ENCODE data around the gene MRPL23.
A peak's percentile ranks its signal among the peaks of the same experiment; 100 is the strongest.
"Not testable (repeated sequence)": the region's sequence is repeated elsewhere in the genome, so short reads cannot be mapped to it uniquely, and the experiment has no call there.

Gene MRPL23

GRCh38 chr11:1934335-1935155 lies 12.6 kb upstream of the MRPL23 start:
- Histone ChIP-seq H3K4me1 (ENCODE audit: control insufficient read depth in 5 of 5, insufficient read depth in 5 of 5, low read length in 5 of 5) (peaks cover 1 to 42% (median 37%) of the 10 kb centered on the region in 5 donors), H3K9me3 (ENCODE audit: control insufficient read depth in 5 of 5, low read length in 5 of 5) (no peaks in the 10 kb centered on the region), H3K4me3 (ENCODE audit: low read depth in 1 of 5, low read length in 5 of 5) (no peak overlapping the region), H3K36me3 (ENCODE audit: control insufficient read depth in 5 of 5, insufficient read depth in 5 of 5, low read length in 5 of 5) (peaks cover 0 to 3% (median 0%) of the 10 kb centered on the region in 5 donors), H3K27me3 (ENCODE audit: control insufficient read depth in 5 of 5, insufficient read depth in 4 of 5, low read length in 5 of 5) (peaks cover 0 to 16% (median 10%) of the 10 kb centered on the region in 5 donors), H3K27ac (ENCODE audit: low read depth, low read length) (no peak overlapping the region), H3K9ac (ENCODE audit: low read length in 5 of 5) (no peak overlapping the region)

GRCh38 chr11:1935156-1936071 lies 11.7 kb upstream of the MRPL23 start:
- H3K27ac ChIP-seq (ENCODE audit: low read depth, low read length), result no peak overlapping the region
- H3K27me3 ChIP-seq (ENCODE audit: control insufficient read depth in 5 of 5, insufficient read depth in 4 of 5, low read length in 5 of 5), result peaks cover 0 to 16% (median 10%) of the 10 kb centered on the region in 5 donors
- H3K9ac ChIP-seq (ENCODE audit: low read length in 5 of 5), result no peak overlapping the region
- no peak overlapping the region for H3K4me3 ChIP-seq (ENCODE audit: low read depth in 1 of 5, low read length in 5 of 5)
- peaks cover 9 to 34% (median 29%) of the 10 kb centered on the region in 5 donors for H3K4me1 ChIP-seq (ENCODE audit: control insufficient read depth in 5 of 5, insufficient read depth in 5 of 5, low read length in 5 of 5)
- peaks cover 0 to 3% (median 0%) of the 10 kb centered on the region in 5 donors for H3K36me3 ChIP-seq (ENCODE audit: control insufficient read depth in 5 of 5, insufficient read depth in 5 of 5, low read length in 5 of 5)
- H3K9me3 ChIP-seq (ENCODE audit: control insufficient read depth in 5 of 5, low read length in 5 of 5), result peaks cover 0 to 4% (median 0%) of the 10 kb centered on the region in 5 donors

DNA sequence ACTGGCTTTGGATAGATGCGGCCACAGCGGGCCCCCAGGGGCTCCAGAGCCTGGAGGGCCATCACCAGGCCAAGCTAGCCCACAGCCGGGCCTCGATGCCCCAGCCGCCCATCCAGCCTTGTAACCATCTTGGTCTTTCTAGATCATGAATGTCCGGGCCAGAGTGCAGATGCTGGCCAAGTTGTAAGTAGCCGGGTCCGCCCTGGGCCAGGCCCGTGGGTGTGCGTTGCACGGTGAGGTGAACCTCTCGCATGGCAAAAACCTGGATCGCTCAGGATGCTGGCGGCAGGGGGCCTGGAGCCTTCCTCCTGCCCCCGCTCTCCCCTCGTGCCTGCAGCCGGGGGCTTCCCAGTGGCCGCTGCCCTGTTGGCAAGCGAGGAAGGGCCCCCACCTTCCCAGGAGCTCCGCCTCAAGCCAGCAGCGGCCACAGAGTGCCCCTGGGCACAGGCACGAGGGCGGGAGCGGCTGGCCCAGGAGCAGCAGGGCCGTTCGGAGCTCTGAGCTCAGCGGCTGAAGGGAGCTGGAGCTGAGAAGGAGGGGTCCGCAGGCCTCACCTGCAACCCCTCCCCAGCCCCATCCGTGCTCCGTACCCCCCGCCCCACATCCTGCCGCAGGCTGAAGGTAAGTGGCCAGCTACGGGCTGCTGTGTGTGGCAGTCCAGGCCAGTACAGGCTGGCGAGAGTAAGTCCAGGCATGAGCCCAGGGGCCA lies 10.9 kb upstream of the MRPL23 start:
- Histone ChIP-seq H3K9me3 (ENCODE audit: control insufficient read depth in 5 of 5, low read length in 5 of 5) (peaks cover 0 to 4% (median 0%) of the 10 kb centered on the region in 5 donors), H3K36me3 (ENCODE audit: control insufficient read depth in 5 of 5, insufficient read depth in 5 of 5, low read length in 5 of 5) (peaks cover 0 to 3% (median 0%) of the 10 kb centered on the region in 5 donors), H3K27me3 (ENCODE audit: control insufficient read depth in 5 of 5, insufficient read depth in 4 of 5, low read length in 5 of 5) (peaks cover 0 to 16% (median 10%) of the 10 kb centered on the region in 5 donors), H3K9ac (ENCODE audit: low read length in 5 of 5) (no peak overlapping the region), H3K4me1 (ENCODE audit: control insufficient read depth in 5 of 5, insufficient read depth in 5 of 5, low read length in 5 of 5) (peaks cover 7 to 27% (median 23%) of the 10 kb centered on the region in 5 donors), H3K27ac (ENCODE audit: low read depth, low read length) (no peak overlapping the region), H3K4me3 (ENCODE audit: low read depth in 1 of 5, low read length in 5 of 5) (no peak overlapping the region)

DNA sequence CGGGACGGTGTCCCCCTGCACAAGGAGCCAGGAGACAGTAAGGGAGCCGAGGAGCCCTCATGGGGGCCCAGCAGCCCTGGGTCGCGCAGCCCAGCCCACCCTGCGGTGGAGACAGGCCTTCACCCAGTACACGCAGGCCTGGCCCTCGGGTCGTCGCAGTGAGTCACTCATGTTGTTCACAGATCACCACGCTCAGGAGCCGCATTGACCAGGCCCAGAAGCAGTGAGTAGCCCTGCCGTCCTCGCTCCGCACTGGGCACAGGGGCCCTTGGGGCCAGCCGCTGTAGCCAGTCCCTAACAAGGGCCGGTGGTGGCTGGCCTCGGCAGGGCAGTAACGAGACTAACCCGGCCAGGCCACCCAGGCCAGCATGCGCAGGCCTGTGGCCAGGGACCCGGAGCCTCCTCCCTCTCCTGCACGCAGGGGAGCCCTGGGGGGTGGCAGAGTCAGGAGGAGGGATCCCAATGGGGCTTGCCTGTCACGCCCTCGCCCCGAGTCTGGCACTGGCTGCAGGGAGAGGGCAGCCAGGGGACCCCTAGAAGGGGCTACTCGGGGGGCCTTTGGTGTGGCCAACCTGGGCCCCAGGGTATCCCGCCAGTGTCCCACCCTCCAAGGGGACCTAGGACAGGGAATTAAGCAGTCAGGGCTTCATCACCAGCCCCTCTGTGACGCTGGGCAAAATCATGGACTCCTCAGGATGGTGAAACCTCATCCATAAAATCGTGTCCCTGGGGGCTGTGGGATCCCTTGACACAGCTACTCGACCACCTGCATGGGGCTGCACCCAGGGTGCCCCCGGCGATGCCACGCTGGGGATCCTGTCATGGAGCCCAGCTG lies 10.1 kb upstream of the MRPL23 start:
- peaks cover 0 to 16% (median 10%) of the 10 kb centered on the region in 5 donors for H3K27me3 ChIP-seq (ENCODE audit: control insufficient read depth in 5 of 5, insufficient read depth in 4 of 5, low read length in 5 of 5)
- H3K27ac ChIP-seq (ENCODE audit: low read depth, low read length), result no peak overlapping the region
- H3K4me3 ChIP-seq (ENCODE audit: low read depth in 1 of 5, low read length in 5 of 5), result no peak overlapping the region
- H3K9ac ChIP-seq (ENCODE audit: low read length in 5 of 5), result no peak overlapping the region
- H3K9me3 ChIP-seq (ENCODE audit: control insufficient read depth in 5 of 5, low read length in 5 of 5), result peaks cover 0 to 4% (median 0%) of the 10 kb centered on the region in 5 donors
- H3K4me1 ChIP-seq (ENCODE audit: control insufficient read depth in 5 of 5, insufficient read depth in 5 of 5, low read length in 5 of 5), result peaks cover 0 to 19% (median 16%) of the 10 kb centered on the region in 5 donors
- peaks cover 0 to 3% (median 0%) of the 10 kb centered on the region in 5 donors for H3K36me3 ChIP-seq (ENCODE audit: control insufficient read depth in 5 of 5, insufficient read depth in 5 of 5, low read length in 5 of 5)

DNA sequence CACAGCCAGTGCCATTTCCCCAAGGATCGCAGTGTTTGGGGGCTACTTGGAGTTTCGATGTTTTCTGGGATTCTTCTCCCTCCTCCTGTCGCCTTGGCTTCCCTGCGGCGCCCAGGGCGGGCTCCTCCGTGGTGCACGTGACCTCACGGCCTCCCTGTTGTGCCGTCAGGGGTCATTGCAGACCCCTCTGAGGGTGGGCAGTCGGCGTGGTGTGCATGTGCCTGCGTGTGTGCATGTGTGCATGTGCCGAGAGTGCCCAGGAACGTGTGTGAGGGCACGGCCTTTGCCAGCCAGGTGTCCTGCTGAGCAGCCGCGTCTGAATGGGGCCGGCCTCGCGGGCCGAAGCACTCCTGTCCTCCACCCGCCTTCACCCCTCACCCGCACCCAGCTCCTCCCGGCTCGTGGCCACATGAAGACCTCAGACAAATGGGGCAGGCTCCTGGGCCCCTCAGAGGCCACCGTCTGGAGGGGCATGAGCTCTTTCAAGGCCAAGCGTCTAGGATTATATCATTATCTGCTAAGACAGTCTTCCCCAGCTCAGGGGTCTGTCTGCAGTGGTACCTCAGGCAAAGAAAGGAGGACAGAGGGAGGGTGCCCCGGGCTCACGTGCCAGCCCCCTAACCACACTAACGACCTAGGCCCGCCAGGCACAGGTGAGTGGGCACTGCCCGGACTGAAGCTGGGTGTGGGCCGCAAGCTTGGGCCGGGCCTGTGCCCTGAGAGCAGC lies 9.4 kb upstream of the MRPL23 start:
- no peak overlapping the region for H3K9ac ChIP-seq (ENCODE audit: low read length in 5 of 5)
- peaks cover 0 to 4% (median 0%) of the 10 kb centered on the region in 5 donors for H3K9me3 ChIP-seq (ENCODE audit: control insufficient read depth in 5 of 5, low read length in 5 of 5)
- H3K4me3 ChIP-seq (ENCODE audit: low read depth in 1 of 5, low read length in 5 of 5), result no peak overlapping the region
- peaks cover 0 to 3% (median 0%) of the 10 kb centered on the region in 5 donors for H3K36me3 ChIP-seq (ENCODE audit: control insufficient read depth in 5 of 5, insufficient read depth in 5 of 5, low read length in 5 of 5)
- peaks cover 0 to 16% (median 10%) of the 10 kb centered on the region in 5 donors for H3K27me3 ChIP-seq (ENCODE audit: control insufficient read depth in 5 of 5, insufficient read depth in 4 of 5, low read length in 5 of 5)
- H3K4me1 ChIP-seq (ENCODE audit: control insufficient read depth in 5 of 5, insufficient read depth in 5 of 5, low read length in 5 of 5), result peaks cover 0 to 22% (median 18%) of the 10 kb centered on the region in 5 donors
- H3K27ac ChIP-seq (ENCODE audit: low read depth, low read length), result no peak overlapping the region

GRCh38 chr11:1938343-1939005 lies 8.7 kb upstream of the MRPL23 start:
- Histone ChIP-seq H3K36me3 (ENCODE audit: control insufficient read depth in 5 of 5, insufficient read depth in 5 of 5, low read length in 5 of 5) (peaks cover 0 to 3% (median 0%) of the 10 kb centered on the region in 5 donors), H3K27ac (ENCODE audit: low read depth, low read length) (no peak overlapping the region), H3K4me3 (ENCODE audit: low read depth in 1 of 5, low read length in 5 of 5) (no peak overlapping the region), H3K9ac (ENCODE audit: low read length in 5 of 5) (no peak overlapping the region), H3K4me1 (ENCODE audit: control insufficient read depth in 5 of 5, insufficient read depth in 5 of 5, low read length in 5 of 5) (peaks cover 0 to 25% (median 19%) of the 10 kb centered on the region in 5 donors), H3K9me3 (ENCODE audit: control insufficient read depth in 5 of 5, low read length in 5 of 5) (peaks cover 0 to 4% (median 0%) of the 10 kb centered on the region in 5 donors), H3K27me3 (ENCODE audit: control insufficient read depth in 5 of 5, insufficient read depth in 4 of 5, low read length in 5 of 5) (peaks cover 0 to 14% (median 10%) of the 10 kb centered on the region in 5 donors)

DNA sequence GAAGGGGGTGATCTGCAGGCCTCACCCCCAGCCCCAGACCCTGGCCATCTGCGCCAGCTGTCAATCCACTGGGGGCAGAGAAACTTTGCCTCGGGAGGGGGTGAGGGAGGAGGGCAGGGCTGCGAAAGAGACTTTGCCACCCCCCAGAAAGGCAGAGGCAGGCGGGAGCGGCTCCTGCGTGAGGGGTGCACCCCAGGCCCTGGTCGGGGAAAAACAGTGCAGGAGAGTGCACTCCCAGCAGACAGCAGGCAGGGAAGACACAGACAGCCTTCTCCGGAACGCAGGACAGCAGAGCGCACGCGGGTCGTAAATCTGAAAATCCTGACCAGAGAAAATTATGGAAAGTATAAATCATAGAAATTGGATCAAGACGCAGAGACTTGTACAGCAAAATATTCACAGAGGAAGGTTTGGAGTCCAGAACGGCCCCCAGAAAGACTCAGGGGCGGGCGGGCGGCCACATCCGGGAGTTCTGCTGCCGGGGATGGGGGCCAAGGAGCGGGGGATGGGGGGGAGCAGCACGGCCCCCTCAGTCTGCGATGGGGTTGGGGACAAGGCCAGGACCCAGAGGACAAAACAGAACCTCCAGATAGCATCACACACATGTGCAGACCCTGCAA lies 8.0 kb upstream of the MRPL23 start:
- Histone ChIP-seq H3K27me3 (ENCODE audit: control insufficient read depth in 5 of 5, insufficient read depth in 4 of 5, low read length in 5 of 5) (peaks cover 0 to 13% (median 6%) of the 10 kb centered on the region in 5 donors), H3K4me1 (ENCODE audit: control insufficient read depth in 5 of 5, insufficient read depth in 5 of 5, low read length in 5 of 5) (peaks cover 0 to 32% (median 21%) of the 10 kb centered on the region in 5 donors), H3K9ac (ENCODE audit: low read length in 5 of 5) (no peak overlapping the region), H3K4me3 (ENCODE audit: low read depth in 1 of 5, low read length in 5 of 5) (no peak overlapping the region), H3K36me3 (ENCODE audit: control insufficient read depth in 5 of 5, insufficient read depth in 5 of 5, low read length in 5 of 5) (peaks cover 0 to 3% (median 0%) of the 10 kb centered on the region in 5 donors), H3K27ac (ENCODE audit: low read depth, low read length) (no peak overlapping the region), H3K9me3 (ENCODE audit: control insufficient read depth in 5 of 5, low read length in 5 of 5) (peaks cover 0 to 4% (median 0%) of the 10 kb centered on the region in 5 donors)

DNA sequence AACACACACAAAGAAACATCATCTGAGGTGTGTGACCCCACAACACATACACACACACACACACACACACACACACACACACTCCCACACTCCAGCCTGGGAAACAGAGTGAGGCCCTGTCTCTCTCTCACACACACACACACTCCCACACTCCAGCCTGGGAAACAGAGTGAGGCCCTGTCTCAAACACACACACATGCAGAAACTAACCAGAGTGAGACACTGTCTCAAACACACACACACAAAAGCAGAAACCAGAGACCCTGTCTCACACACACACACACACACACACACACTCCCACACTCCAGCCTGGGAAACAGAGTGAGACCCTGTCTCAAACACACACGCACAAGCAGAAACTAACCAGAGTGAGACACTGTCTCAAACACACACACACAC lies 7.3 kb upstream of the MRPL23 start:
- H3K9me3 ChIP-seq (ENCODE audit: control insufficient read depth in 5 of 5, low read length in 5 of 5); H3K36me3 ChIP-seq (ENCODE audit: control insufficient read depth in 5 of 5, insufficient read depth in 5 of 5, low read length in 5 of 5): not testable (repeated sequence)
- peaks cover 0 to 13% (median 6%) of the 10 kb centered on the region in 5 donors for H3K27me3 ChIP-seq (ENCODE audit: control insufficient read depth in 5 of 5, insufficient read depth in 4 of 5, low read length in 5 of 5)
- peak overlapping the region in 1 of 5 donors; percentile 44 for H3K4me3 ChIP-seq (ENCODE audit: low read depth in 1 of 5, low read length in 5 of 5)
- peaks cover 0 to 33% (median 24%) of the 10 kb centered on the region in 5 donors for H3K4me1 ChIP-seq (ENCODE audit: control insufficient read depth in 5 of 5, insufficient read depth in 5 of 5, low read length in 5 of 5)
- H3K9ac ChIP-seq (ENCODE audit: low read length in 5 of 5), result peak overlapping the region in 1 of 5 donors; percentile 100
- H3K27ac ChIP-seq (ENCODE audit: low read depth, low read length), result peak overlapping the region; percentile 46

Data from subcutaneous abdominal adipose tissue (tissue), 5 donors.